Natural killer cell (primary cell): Measurements from ENCODE around the gene SIGLEC15. TPM values are rescaled to one million over a fixed set of nuclear protein-coding genes. Genes with fewer than 3 reads are reported as not detected.
A peak's percentile ranks its signal among the peaks of the same experiment; 100 is the strongest.
"Not testable (repeated sequence)": the region's sequence is repeated elsewhere in the genome, so short reads cannot be mapped to it uniquely, and the experiment has no call there.

ENCODE experiments used
- ATAC-seq, 3 donors: fragments of 150-1000 bp in 2 of 3; fragments of 200-7000 bp in 1 of 3; cut with Tn5 transposase; 1 replicate in 1 of 3; 2 replicates in 2 of 3; pipeline ENCODE4 v1.10.0; 2021; ENCODE audit warnings: mild to moderate bottlenecking in 2 of 3, moderate library complexity in 2 of 3
- DNase-seq, 2 donors: peaks; one replicate each; pipeline versions ENCODE4 v3.0.0 to v3.0.0-alpha.2; 2013 to 2021; ENCODE audit warnings: mixed read lengths in 1 of 2
- H3K27ac ChIP-seq: one replicate; pipeline ENCODE4 v1.5.1; 2013; ENCODE audit warnings: mild to moderate bottlenecking, low read length
- H3K27me3 ChIP-seq: one replicate; pipeline ENCODE4 v1.6.1; 2013; ENCODE audit warnings: low read length; ENCODE audit not compliant: control insufficient read depth, insufficient read depth
- H3K36me3 ChIP-seq: one replicate; pipeline ENCODE4 v1.6.1; 2013; ENCODE audit warnings: low read length; ENCODE audit not compliant: control insufficient read depth, insufficient read depth
- H3K4me1 ChIP-seq: one replicate; pipeline ENCODE4 v1.6.1; 2013; ENCODE audit warnings: low read length; ENCODE audit not compliant: control insufficient read depth, insufficient read depth
- H3K4me3 ChIP-seq: one replicate; pipeline ENCODE4 v1.5.1; 2013; ENCODE audit warnings: low read length
- H3K9me3 ChIP-seq: one replicate; pipeline ENCODE4 v1.6.1; 2013; ENCODE audit warnings: low read length; ENCODE audit not compliant: control insufficient read depth, insufficient read depth
- H3K27ac Mint-ChIP-seq, 2 donors: one replicate each; pipeline ENCODE4 v1.8.0; 2022; ENCODE audit warnings: mild to moderate bottlenecking in 2 of 2, mixed read lengths in 2 of 2, moderate library complexity in 1 of 2
- H3K27me3 Mint-ChIP-seq, 2 donors: one replicate each; pipeline ENCODE4 v1.8.0; 2022; ENCODE audit warnings: low read depth in 2 of 2, mixed read lengths in 2 of 2
- H3K36me3 Mint-ChIP-seq: one replicate; pipeline ENCODE4 v1.8.0; 2022; ENCODE audit warnings: mixed read lengths
- H3K4me1 Mint-ChIP-seq, 2 donors: one replicate each; pipeline ENCODE4 v1.8.0; 2022; ENCODE audit warnings: mixed read lengths in 2 of 2
- H3K4me3 Mint-ChIP-seq: one replicate; pipeline ENCODE4 v1.8.0; 2022; ENCODE audit warnings: mild to moderate bottlenecking, moderate library complexity, mixed read lengths
- H3K9me3 Mint-ChIP-seq, 2 donors: one replicate each; pipeline ENCODE4 v1.8.0; 2022; ENCODE audit warnings: mixed read lengths in 2 of 2
- whole genome bisulfite sequencing: methylation state at CpG from one replicate; pipeline ENCODE4 v1.1.7; 2013; ENCODE audit warnings: missing lambda C conversion rate; ENCODE audit not compliant: insufficient coverage; 5-methylcytosine and 5-hydroxymethylcytosine counted together
- intact Hi-C: fragments of 100-400 bp; cut with micrococcal nuclease; formaldehyde crosslinking; loops from one replicate; pipeline ENCODE4 v1.14.2; 2022
- total RNA-seq, 4 donors: library from RNA; stranded (reverse); fragments of 120-200 nt in 1 of 4; gene quantifications; one replicate each; pipeline versions ENCODE4 v1.2.3 to v1.2.4, GENCODE V29; 2013 to 2022
- TF ChIP-seq, protein P1 (sequence below): fragments of 200-600 bp; IDR thresholded peaks from one replicate; pipeline ENCODE4 v1.8.0; 2022; ENCODE audit warnings: antibody characterized with exemption

The SIGLEC15 gene
- total RNA-seq, 3 donors from 2014 or later (not counting 1 experiment from before 2014, with no cell fraction given) = not detected

DNA sequence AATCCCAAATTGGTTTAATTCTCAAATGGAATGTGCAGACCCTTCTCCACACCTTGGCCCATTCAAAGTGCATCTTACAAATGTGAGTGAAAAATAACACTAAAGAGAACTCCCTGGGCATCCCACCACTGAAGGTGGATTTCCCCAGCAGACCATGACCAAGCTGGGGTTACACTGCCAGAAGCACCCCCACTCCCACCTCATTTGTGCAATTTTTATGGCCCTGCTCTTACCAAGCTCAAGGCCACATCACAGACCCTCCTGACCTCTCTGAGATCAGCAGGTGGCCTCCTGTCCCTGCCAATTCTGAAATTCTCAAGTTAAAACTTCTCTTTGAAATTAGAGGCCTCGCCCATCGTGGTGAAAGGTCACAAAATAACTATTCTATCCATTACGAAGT lies 21.6 kb downstream of the SIGLEC15 start:
- Histone ChIP-seq H3K36me3 (peaks cover 9% of the 10 kb centered on the region), H3K4me3 (no peak overlapping the region), H3K4me1 (no peaks in the 10 kb centered on the region), H3K27me3 (no peaks in the 10 kb centered on the region), H3K9me3 (no peaks in the 10 kb centered on the region), H3K27ac (no peak overlapping the region)
- no peak for DNase-seq
- intact Hi-C loops = no loop called here
- Mint-ChIP-seq H3K27me3 (no peaks in the 10 kb centered on the region), H3K36me3 (peaks cover 13% of the 10 kb centered on the region), H3K4me1 (peaks cover 7 to 18% of the 10 kb centered on the region in 2 donors), H3K27ac (peak overlapping the region; percentile 43 to 49), H3K9me3 (no peaks in the 10 kb centered on the region), H3K4me3 (no peak overlapping the region)
- no peak for ATAC-seq
- TF ChIP-seq, protein P1, sequence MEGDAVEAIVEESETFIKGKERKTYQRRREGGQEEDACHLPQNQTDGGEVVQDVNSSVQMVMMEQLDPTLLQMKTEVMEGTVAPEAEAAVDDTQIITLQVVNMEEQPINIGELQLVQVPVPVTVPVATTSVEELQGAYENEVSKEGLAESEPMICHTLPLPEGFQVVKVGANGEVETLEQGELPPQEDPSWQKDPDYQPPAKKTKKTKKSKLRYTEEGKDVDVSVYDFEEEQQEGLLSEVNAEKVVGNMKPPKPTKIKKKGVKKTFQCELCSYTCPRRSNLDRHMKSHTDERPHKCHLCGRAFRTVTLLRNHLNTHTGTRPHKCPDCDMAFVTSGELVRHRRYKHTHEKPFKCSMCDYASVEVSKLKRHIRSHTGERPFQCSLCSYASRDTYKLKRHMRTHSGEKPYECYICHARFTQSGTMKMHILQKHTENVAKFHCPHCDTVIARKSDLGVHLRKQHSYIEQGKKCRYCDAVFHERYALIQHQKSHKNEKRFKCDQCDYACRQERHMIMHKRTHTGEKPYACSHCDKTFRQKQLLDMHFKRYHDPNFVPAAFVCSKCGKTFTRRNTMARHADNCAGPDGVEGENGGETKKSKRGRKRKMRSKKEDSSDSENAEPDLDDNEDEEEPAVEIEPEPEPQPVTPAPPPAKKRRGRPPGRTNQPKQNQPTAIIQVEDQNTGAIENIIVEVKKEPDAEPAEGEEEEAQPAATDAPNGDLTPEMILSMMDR = no peak
- no CpG with 5 or more reads among the region's 3 CpGs for WGBS

DNA sequence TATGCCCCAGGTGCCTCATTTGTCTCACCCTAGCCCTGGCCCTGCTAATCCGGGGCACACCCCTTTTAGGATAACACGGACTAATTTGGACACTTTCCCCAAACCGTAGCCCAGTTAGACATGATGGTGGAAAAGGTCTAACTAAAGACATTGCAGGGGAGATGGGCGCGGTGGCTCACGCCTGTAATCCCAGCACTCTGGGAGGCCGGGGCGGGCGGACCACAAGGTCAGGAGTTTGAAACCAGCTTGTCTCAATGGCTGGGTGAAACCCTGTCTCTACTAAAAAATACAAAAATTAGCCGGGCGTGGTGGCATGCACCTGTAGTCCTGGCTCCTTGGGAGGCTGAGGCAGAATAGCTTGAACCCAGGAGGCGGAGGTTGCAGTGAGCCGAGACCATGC lies 23.2 kb downstream of the SIGLEC15 start:
- H3K27ac ChIP-seq, H3K27me3 Mint-ChIP-seq, intact Hi-C loops, H3K27ac Mint-ChIP-seq, H3K4me3 ChIP-seq, H3K4me1 ChIP-seq, DNase-seq, H3K27me3 ChIP-seq, ATAC-seq, H3K9me3 ChIP-seq, H3K9me3 Mint-ChIP-seq, H3K4me3 Mint-ChIP-seq: not testable (repeated sequence)
- Mint-ChIP-seq H3K36me3 (peaks cover 26% of the 10 kb centered on the region), H3K4me1 (peaks cover 7 to 24% of the 10 kb centered on the region in 2 donors)
- peaks cover 22% of the 10 kb centered on the region for H3K36me3 ChIP-seq
- 99% methylated on average over 13 of the region's 13 CpGs for WGBS

GRCh38 chr18:45849529-45849928 lies 24.1 kb downstream of the SIGLEC15 start:
- TF ChIP-seq, protein P1 = no peak
- no peaks in the 10 kb centered on the region for H3K4me1 ChIP-seq
- peaks cover 28% of the 10 kb centered on the region for H3K36me3 ChIP-seq
- intact Hi-C loops = no loop called here
- Mint-ChIP-seq H3K36me3 (peaks cover 26% of the 10 kb centered on the region), H3K4me1 (peaks cover 6 to 24% of the 10 kb centered on the region in 2 donors), H3K27ac (peak overlapping the region in 1 of 2 donors; percentile 40), H3K4me3 (no peak overlapping the region), H3K27me3 (no peaks in the 10 kb centered on the region), H3K9me3 (no peaks in the 10 kb centered on the region)
- H3K9me3 ChIP-seq = no peaks in the 10 kb centered on the region
- DNase-seq (no peak), ATAC-seq (no peak)
- no peaks in the 10 kb centered on the region for H3K27me3 ChIP-seq
- H3K27ac ChIP-seq = no peak overlapping the region
- 86% methylated on average over 7 of the region's 7 CpGs for WGBS
- H3K4me3 ChIP-seq = no peak overlapping the region

DNA sequence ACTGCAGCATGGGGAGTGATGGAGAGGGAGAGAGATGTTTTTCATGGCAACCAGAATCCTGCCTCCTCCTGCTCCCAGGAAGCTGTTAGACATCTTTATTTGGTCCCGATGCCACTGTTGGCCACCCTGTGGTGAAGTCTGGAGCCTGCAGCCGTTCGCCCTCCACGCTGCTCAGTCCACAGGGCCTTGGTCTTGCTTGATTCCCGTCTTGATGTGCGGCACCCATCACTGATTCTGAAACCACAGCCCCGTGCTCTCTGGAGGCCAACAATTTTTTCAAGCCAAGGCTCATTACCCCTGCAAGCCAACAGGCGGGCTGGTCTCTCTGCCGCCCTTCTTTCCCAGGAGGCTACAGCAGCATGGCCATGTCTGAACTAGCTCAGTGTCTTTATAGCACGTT lies 24.5 kb downstream of the SIGLEC15 start:
- Histone ChIP-seq H3K27ac (no peak overlapping the region), H3K27me3 (no peaks in the 10 kb centered on the region), H3K4me3 (no peak overlapping the region), H3K4me1 (no peaks in the 10 kb centered on the region), H3K9me3 (no peaks in the 10 kb centered on the region), H3K36me3 (peaks cover 33% of the 10 kb centered on the region)
- ATAC-seq (no peak), DNase-seq (no peak)
- Mint-ChIP-seq H3K36me3 (peaks cover 26% of the 10 kb centered on the region), H3K27me3 (no peaks in the 10 kb centered on the region), H3K27ac (peak overlapping the region in 1 of 2 donors; percentile 26), H3K4me3 (no peak overlapping the region), H3K9me3 (no peaks in the 10 kb centered on the region), H3K4me1 (peaks cover 2 to 20% of the 10 kb centered on the region in 2 donors)
- intact Hi-C loops = no loop called here
- TF ChIP-seq, protein P1 = no peak
- WGBS = 79% methylated on average over 10 of the region's 10 CpGs
